Stomach (tissue), 9 donors: ENCODE data around the gene SLC35E2B. TPM values are rescaled to one million over a fixed set of nuclear protein-coding genes. Genes with fewer than 3 reads are reported as not detected.

ENCODE experiments used
- DNase-seq, 2 donors: peaks; one replicate each; pipeline versions ENCODE4 v3.0.0 to v3.0.0-alpha.2; 2013 to 2019
- H3K27ac ChIP-seq, 5 donors: fragments of 200-600 bp in 4 of 5; sonication (generic) in 4 of 5; one replicate each; pipeline ENCODE4 v1.5.1; 2013 to 2019; ENCODE audit warnings: mild to moderate bottlenecking in 1 of 5, moderate library complexity in 1 of 5
- H3K27me3 ChIP-seq, 3 donors: fragments of 200-600 bp; sonication (generic); one replicate each; pipeline ENCODE4 v1.5.1; 2017 to 2019; ENCODE audit warnings: mixed run types in 1 of 3
- H3K36me3 ChIP-seq, 4 donors: fragments of 200-600 bp; sonication (generic); 1 replicate in 3 of 4; 2 replicates in 1 of 4; pipeline ENCODE4 v1.5.1; 2016 to 2019
- H3K4me1 ChIP-seq, 4 donors: fragments of 200-600 bp; sonication (generic); one replicate each; pipeline ENCODE4 v1.5.1; 2016 to 2019
- H3K4me3 ChIP-seq, 4 donors: fragments of 200-600 bp; sonication (generic) in 3 of 4; one replicate each; pipeline ENCODE4 v1.5.1; 2016 to 2019; ENCODE audit warnings: mild to moderate bottlenecking in 1 of 4
- H3K9me3 ChIP-seq, 4 donors: fragments of 200-600 bp; sonication (generic); one replicate each; pipeline ENCODE4 v1.5.1; 2016 to 2019
- EP300 ChIP-seq: sonication (generic); formaldehyde crosslinking; IDR thresholded peaks from one replicate; pipeline ENCODE4 v1.6.1; 2017; ENCODE audit warnings: antibody characterized with exemption
- POLR2A ChIP-seq, 4 donors: fragments of 450-650 bp; IDR thresholded peaks; one replicate each; pipeline ENCODE4 v1.6.1; 2016; ENCODE audit warnings: antibody characterized with exemption in 4 of 4, control low read depth in 2 of 4, mild to moderate bottlenecking in 1 of 4, moderate library complexity in 1 of 4
- POLR2AphosphoS5 ChIP-seq, 3 donors: sonication (generic); formaldehyde crosslinking; IDR thresholded peaks; one replicate each; pipeline ENCODE4 v1.6.1; 2016; ENCODE audit warnings: antibody characterized with exemption in 3 of 3
- WGBS, 5 donors: extraction: QIAGEN DNeasy Blood & Tissue Kit in 3 of 5; methylation state at CpG; one replicate each; pipeline versions ENCODE4 v1.1.5 to v1.1.7; 2013 to 2018; 5-methylcytosine and 5-hydroxymethylcytosine counted together
- intact Hi-C: fragments of 100-400 bp; cut with DNase I; formaldehyde crosslinking; loops from one replicate; pipeline ENCODE4 v1.15.1; 2023; ENCODE audit warnings: low total_unique reads
- polyA plus RNA-seq, 3 donors: library from polyadenylated mRNA; stranded (reverse); fragments of 200-250 nt; gene quantifications; one replicate each; pipeline ENCODE4 v1.2.3, GENCODE V29; 2013
- total RNA-seq, 5 donors: library from RNA; depleted of rRNA; stranded (reverse); fragments of >200 nt; gene quantifications; one replicate each; pipeline versions ENCODE4 v1.1.0 to v1.2.3, GENCODE V29; 2014 to 2016
- TF ChIP-seq, protein P1 (sequence below), 7 experiments: fragments of 450-650 bp in 4 of 7; fragments of 200-600 bp in 3 of 7; sonication (generic) in 3 of 7; IDR thresholded peaks; one replicate each; pipeline ENCODE4 v1.5.1; 2016 to 2019; ENCODE audit warnings: antibody characterized with exemption in 7 of 7, control low read depth in 2 of 7, mild to moderate bottlenecking in 1 of 7
- donor health status: healthy with polysubstance abuse.
- donor health status: Bipolar disorder and iron deficiency.
- donor health status: healthy.

Gene SLC35E2B
- total and polyA plus RNA-seq, 8 donors: 11.2 to 105 (median 21.3) TPM

DNA sequence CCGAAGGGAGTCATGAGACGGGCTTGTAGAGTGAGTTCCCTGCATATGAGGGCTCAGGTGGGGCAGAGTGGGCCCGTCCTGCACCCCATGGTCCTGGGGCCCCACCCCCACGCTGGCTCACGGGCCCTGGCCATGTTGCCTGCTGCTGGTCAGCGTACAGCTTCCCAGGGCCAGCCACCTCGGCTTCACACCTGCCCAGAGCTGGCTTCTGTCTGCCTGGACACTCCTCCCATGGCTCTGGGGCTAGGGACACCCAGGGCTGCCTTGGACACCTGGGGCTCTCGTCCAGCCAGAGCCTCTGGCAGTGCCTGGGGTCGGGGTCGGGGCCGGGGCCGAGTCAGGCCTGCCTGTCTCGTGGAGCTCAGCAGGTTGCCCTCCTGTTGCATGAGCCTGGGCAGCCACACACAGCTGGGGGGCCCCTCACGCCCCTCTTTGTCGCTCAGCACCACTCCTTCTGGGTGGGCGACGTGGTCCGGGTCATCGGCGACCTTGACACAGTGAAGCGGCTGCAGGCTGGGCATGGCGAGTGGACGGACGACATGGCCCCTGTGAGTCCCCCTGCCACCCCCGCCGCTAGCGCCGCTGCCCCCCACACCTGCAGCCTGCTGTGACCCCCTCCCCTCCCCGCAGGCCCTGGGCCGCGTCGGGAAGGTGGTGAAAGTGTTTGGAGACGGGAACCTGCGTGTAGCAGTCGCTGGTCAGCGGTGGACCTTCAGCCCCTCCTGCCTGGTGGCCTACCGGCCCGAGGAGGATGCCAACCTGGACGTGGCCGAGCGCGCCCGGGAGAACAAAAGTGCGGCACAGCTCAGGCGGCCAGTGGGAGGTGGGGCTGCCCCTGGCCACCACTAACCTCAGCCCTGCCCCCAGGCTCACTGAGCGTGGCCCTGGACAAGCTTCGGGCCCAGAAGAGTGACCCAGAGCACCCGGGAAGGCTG lies 66.1 kb downstream of the SLC35E2B start:
- Histone ChIP-seq H3K9me3 (no peaks in the 10 kb centered on the region), H3K36me3 (peaks cover 4 to 51% (median 44%) of the 10 kb centered on the region in 4 donors), H3K27ac (no peak overlapping the region), H3K4me3 (no peak overlapping the region), H3K27me3 (peaks cover 0 to 31% (median 16%) of the 10 kb centered on the region in 3 donors), H3K4me1 (peaks cover 22 to 45% (median 34%) of the 10 kb centered on the region in 4 donors)
- intact Hi-C loops: no loop called here
- DNase-seq: peak in 1 of 2 donors; percentile 17
- no peak for TF ChIP-seq EP300
- TF ChIP-seq, protein P1, sequence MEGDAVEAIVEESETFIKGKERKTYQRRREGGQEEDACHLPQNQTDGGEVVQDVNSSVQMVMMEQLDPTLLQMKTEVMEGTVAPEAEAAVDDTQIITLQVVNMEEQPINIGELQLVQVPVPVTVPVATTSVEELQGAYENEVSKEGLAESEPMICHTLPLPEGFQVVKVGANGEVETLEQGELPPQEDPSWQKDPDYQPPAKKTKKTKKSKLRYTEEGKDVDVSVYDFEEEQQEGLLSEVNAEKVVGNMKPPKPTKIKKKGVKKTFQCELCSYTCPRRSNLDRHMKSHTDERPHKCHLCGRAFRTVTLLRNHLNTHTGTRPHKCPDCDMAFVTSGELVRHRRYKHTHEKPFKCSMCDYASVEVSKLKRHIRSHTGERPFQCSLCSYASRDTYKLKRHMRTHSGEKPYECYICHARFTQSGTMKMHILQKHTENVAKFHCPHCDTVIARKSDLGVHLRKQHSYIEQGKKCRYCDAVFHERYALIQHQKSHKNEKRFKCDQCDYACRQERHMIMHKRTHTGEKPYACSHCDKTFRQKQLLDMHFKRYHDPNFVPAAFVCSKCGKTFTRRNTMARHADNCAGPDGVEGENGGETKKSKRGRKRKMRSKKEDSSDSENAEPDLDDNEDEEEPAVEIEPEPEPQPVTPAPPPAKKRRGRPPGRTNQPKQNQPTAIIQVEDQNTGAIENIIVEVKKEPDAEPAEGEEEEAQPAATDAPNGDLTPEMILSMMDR (IDR thresholded peaks at IDR 0.05): no peak
- TF ChIP-seq POLR2A (IDR thresholded peaks at IDR 0.05): no peak
- TF ChIP-seq POLR2AphosphoS5 (IDR thresholded peaks at IDR 0.05): no peak
- WGBS, 5 donors: 87 to 98% (median 94%) methylated on average over 29 to 48 of the region's 48 CpGs

DNA sequence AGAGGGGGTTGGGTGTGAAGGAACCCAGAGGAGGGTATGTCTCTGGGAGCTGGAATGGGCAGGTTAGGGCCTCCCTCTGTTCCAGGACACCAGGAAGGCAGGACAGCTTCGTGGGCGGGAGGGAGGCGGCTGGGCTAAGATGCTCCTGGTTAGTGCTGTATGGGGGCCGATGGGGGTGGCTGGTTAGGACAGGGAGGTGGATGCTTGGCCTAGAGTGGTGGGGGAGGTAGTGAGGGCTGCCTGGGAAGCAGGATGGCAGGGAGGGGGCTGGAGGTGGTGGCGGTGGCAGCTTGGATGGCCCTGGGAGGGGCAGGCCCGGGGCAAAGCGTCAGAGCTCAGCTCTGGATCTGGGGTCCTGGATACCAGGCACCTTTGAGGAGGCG lies 66.8 kb downstream of the SLC35E2B start:
- Histone ChIP-seq H3K9me3 (no peaks in the 10 kb centered on the region), H3K27ac (no peak overlapping the region), H3K36me3 (peaks cover 4 to 51% (median 44%) of the 10 kb centered on the region in 4 donors), H3K27me3 (peaks cover 0 to 25% (median 9%) of the 10 kb centered on the region in 3 donors), H3K4me1 (peaks cover 16 to 44% (median 31%) of the 10 kb centered on the region in 4 donors), H3K4me3 (no peak overlapping the region)
- no peak for TF ChIP-seq POLR2A (IDR thresholded peaks at IDR 0.05)
- TF ChIP-seq, protein P1 (IDR thresholded peaks at IDR 0.05): no peak
- 81 to 99% (median 95%) methylated on average over 8 of the region's 8 CpGs for WGBS, 5 donors
- no peak for DNase-seq
- intact Hi-C loops: no loop called here

DNA sequence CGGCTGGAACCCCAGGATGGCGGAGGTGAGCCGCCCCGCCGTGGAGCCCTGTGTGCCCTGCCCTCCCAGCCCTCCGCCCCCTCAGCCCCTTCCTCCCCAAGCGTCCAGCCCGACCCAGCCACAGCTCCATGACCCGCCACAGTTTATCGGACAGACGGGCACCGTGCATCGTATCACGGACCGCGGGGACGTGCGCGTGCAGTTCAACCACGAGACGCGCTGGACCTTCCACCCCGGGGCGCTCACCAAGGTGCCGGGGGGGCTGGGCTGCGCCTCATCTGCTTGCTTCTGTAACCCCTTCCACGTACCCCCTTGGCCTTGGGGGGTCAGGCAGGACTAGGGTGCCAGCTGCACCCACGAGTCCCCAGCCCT lies 67.2 kb downstream of the SLC35E2B start:
- peaks cover 4 to 51% (median 44%) of the 10 kb centered on the region in 4 donors for H3K36me3 ChIP-seq
- intact Hi-C loops: no loop called here
- H3K9me3 ChIP-seq: no peaks in the 10 kb centered on the region
- H3K27ac ChIP-seq: no peak overlapping the region
- H3K4me3 ChIP-seq: no peak overlapping the region
- TF ChIP-seq, protein P1 (IDR thresholded peaks at IDR 0.05): no peak
- TF ChIP-seq POLR2AphosphoS5 (IDR thresholded peaks at IDR 0.05) (no peak), POLR2A (IDR thresholded peaks at IDR 0.05) (no peak), EP300 (no peak)
- peaks cover 11 to 43% (median 29%) of the 10 kb centered on the region in 4 donors for H3K4me1 ChIP-seq
- H3K27me3 ChIP-seq: peaks cover 0 to 21% (median 5%) of the 10 kb centered on the region in 3 donors
- 89 to 95% (median 94%) methylated on average over 23 to 28 of the region's 28 CpGs for WGBS, 5 donors
- DNase-seq: no peak

DNA sequence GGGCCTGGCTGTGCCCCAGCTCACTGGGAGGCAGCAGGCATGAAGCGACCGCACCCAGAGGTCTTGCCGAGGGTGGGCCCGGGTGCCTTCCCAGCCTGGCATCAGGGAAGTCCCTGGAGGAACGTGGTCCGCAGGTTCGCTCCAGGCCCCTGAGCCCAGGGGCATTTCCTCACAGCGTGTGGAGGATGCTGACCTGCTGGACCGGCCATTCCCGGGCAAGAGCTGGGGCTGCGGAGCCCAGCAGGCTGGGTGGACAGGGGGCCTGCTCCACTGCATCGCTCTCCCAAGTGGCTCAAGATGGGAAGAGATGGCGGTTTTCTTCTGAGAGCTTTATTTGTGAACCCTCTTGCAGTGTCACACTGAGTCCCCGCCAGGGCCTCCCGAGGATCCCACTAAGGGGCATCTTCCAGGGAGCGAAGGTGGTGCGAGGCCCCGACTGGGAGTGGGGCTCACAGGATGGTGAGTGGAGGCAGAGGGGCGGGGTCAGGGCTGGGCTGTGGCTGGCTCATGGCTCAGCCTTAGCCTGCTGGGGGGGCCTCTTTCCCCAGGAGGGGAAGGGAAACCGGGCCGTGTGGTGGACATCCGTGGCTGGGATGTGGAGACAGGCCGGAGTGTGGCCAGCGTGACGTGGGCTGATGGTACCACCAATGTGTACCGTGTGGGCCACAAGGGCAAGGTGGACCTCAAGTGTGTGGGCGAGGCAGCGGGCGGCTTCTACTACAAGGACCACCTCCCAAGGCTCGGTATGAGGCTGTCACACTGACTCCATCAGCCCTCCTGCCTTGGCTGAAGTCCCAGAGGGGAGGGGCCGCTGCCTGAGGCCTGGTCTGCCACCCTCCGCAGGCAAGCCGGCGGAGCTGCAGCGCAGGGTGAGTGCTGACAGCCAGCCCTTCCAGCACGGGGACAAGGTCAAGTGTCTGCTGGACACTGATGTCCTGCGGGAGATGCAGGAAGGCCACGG lies 67.9 kb downstream of the SLC35E2B start:
- H3K9me3 ChIP-seq: no peaks in the 10 kb centered on the region
- peaks cover 0 to 14% (median 0%) of the 10 kb centered on the region in 3 donors for H3K27me3 ChIP-seq
- no peak for TF ChIP-seq POLR2AphosphoS5 (IDR thresholded peaks at IDR 0.05)
- TF ChIP-seq EP300: no peak
- TF ChIP-seq POLR2A (IDR thresholded peaks at IDR 0.05): no peak
- TF ChIP-seq, protein P1 (IDR thresholded peaks at IDR 0.05): no peak
- peaks cover 4 to 51% (median 44%) of the 10 kb centered on the region in 4 donors for H3K36me3 ChIP-seq
- no peak overlapping the region for H3K4me3 ChIP-seq
- intact Hi-C loops: no loop called here
- peak in 1 of 2 donors; percentile 61 for DNase-seq
- H3K4me1 ChIP-seq: peaks cover 8 to 41% (median 27%) of the 10 kb centered on the region in 4 donors
- 81 to 85% (median 83%) methylated on average over 24 to 38 of the region's 38 CpGs for WGBS, 5 donors
- H3K27ac ChIP-seq: no peak overlapping the region
